IPS DF 6.9 (cell line): Measurements from ENCODE around the gene CALML3.

ENCODE experiments used
- DNase-seq: peaks from one replicate; pipeline ENCODE4 v3.0.0-alpha.2; 2013; ENCODE audit warnings: low read depth, low spot score
- H3K27ac ChIP-seq: one replicate; pipeline ENCODE4 v1.5.1; 2013; ENCODE audit warnings: low read length, control low read depth
- H3K27me3 ChIP-seq: 2 replicates; pipeline ENCODE4 v1.6.1; 2013; ENCODE audit warnings: mild to moderate bottlenecking, low read length; ENCODE audit not compliant: control insufficient read depth, insufficient read depth
- H3K36me3 ChIP-seq: 2 replicates; pipeline ENCODE4 v1.6.1; 2013; ENCODE audit warnings: low read length; ENCODE audit not compliant: control insufficient read depth, insufficient read depth
- H3K4me1 ChIP-seq: 2 replicates; pipeline ENCODE4 v1.6.1; 2013; ENCODE audit warnings: low read length; ENCODE audit not compliant: control insufficient read depth, insufficient read depth
- H3K4me3 ChIP-seq: 2 replicates; pipeline ENCODE4 v1.5.1; 2013; ENCODE audit warnings: mild to moderate bottlenecking, low read length
- H3K9me3 ChIP-seq: 2 replicates; pipeline ENCODE4 v1.6.1; 2013; ENCODE audit warnings: low read length, inconsistent platforms; ENCODE audit not compliant: control insufficient read depth, insufficient read depth
- WGBS: extraction: QIAGEN DNeasy Blood & Tissue Kit; methylation state at CpG from one replicate; pipeline ENCODE4 v1.1.7; 2013; ENCODE audit warnings: mixed read lengths, missing lambda C conversion rate; ENCODE audit not compliant: insufficient read length, insufficient coverage; 5-methylcytosine and 5-hydroxymethylcytosine counted together

Gene CALML3

GRCh38 chr10:5534880-5535856 is 10.4 kb downstream of the CALML3 start:
- no CpG with 5 or more reads among the region's 8 CpGs for WGBS
- no peak for DNase-seq

GRCh38 chr10:5536486-5537081 is 11.8 kb downstream of the CALML3 start:
- Histone ChIP-seq H3K27ac (no peak overlapping the region), H3K9me3 (no peaks in the 10 kb centered on the region), H3K27me3 (no peaks in the 10 kb centered on the region), H3K4me1 (no peaks in the 10 kb centered on the region), H3K4me3 (no peak overlapping the region), H3K36me3 (no peaks in the 10 kb centered on the region)
- DNase-seq = no peak
- WGBS = no CpG with 5 or more reads among the region's 7 CpGs

More at GRCh38 chr10:5534880-5535856, 10.4 kb downstream of the CALML3 start:
- H3K27me3 ChIP-seq = no peaks in the 10 kb centered on the region
- H3K9me3 ChIP-seq = no peaks in the 10 kb centered on the region
- H3K36me3 ChIP-seq = no peaks in the 10 kb centered on the region
- no peak overlapping the region for H3K4me3 ChIP-seq
- no peak overlapping the region for H3K27ac ChIP-seq
- no peaks in the 10 kb centered on the region for H3K4me1 ChIP-seq

GRCh38 chr10:5537684-5538083 is 12.9 kb downstream of the CALML3 start:
- H3K27ac ChIP-seq = no peak overlapping the region
- H3K36me3 ChIP-seq = no peaks in the 10 kb centered on the region
- no peaks in the 10 kb centered on the region for H3K9me3 ChIP-seq
- no peaks in the 10 kb centered on the region for H3K27me3 ChIP-seq
- no peak for DNase-seq
- no CpG with 5 or more reads among the region's 6 CpGs for WGBS
- H3K4me1 ChIP-seq = no peaks in the 10 kb centered on the region
- H3K4me3 ChIP-seq = no peak overlapping the region

- no CpG with 5 or more reads among the region's 9 CpGs for WGBS
- H3K4me3 ChIP-seq = no peak overlapping the region
- DNase-seq = no peak
- no peaks in the 10 kb centered on the region for H3K27me3 ChIP-seq
- no peaks in the 10 kb centered on the region for H3K4me1 ChIP-seq
- no peak overlapping the region for H3K27ac ChIP-seq
- no peaks in the 10 kb centered on the region for H3K36me3 ChIP-seq
- H3K9me3 ChIP-seq = no peaks in the 10 kb centered on the region
These were observed 13.7 kb downstream of the CALML3 start for GRCh38 chr10:5538446-5538845.

GRCh38 chr10:5538892-5539651 is 14.3 kb downstream of the CALML3 start:
- Histone ChIP-seq H3K36me3 (no peaks in the 10 kb centered on the region), H3K4me3 (no peak overlapping the region), H3K27me3 (no peaks in the 10 kb centered on the region), H3K27ac (no peak overlapping the region), H3K4me1 (no peaks in the 10 kb centered on the region), H3K9me3 (no peaks in the 10 kb centered on the region)
- whole genome bisulfite sequencing = no CpG with 5 or more reads among the region's 19 CpGs
- no peak for DNase-seq

GRCh38 chr10:5540080-5540479 is 15.3 kb downstream of the CALML3 start:
- no peak overlapping the region for H3K4me3 ChIP-seq
- H3K27ac ChIP-seq = no peak overlapping the region
- no CpG with 5 or more reads among the region's 9 CpGs for WGBS
- no peaks in the 10 kb centered on the region for H3K4me1 ChIP-seq
- no peaks in the 10 kb centered on the region for H3K27me3 ChIP-seq
- H3K9me3 ChIP-seq = no peaks in the 10 kb centered on the region
- H3K36me3 ChIP-seq = no peaks in the 10 kb centered on the region
- no peak for DNase-seq

- Histone ChIP-seq H3K9me3 (no peaks in the 10 kb centered on the region), H3K36me3 (no peaks in the 10 kb centered on the region), H3K4me3 (no peak overlapping the region), H3K27me3 (no peaks in the 10 kb centered on the region), H3K4me1 (no peaks in the 10 kb centered on the region), H3K27ac (no peak overlapping the region)
- no peak for DNase-seq
- WGBS = no CpG with 5 or more reads among the region's 3 CpGs
These were observed 16.1 kb downstream of the CALML3 start for GRCh38 chr10:5540891-5541290.

- Histone ChIP-seq H3K9me3 (no peaks in the 10 kb centered on the region), H3K4me3 (no peak overlapping the region), H3K27ac (no peak overlapping the region), H3K4me1 (no peaks in the 10 kb centered on the region), H3K27me3 (no peaks in the 10 kb centered on the region), H3K36me3 (no peaks in the 10 kb centered on the region)
- WGBS = no CpG with 5 or more reads among the region's 1 CpG
- no peak for DNase-seq
These were observed 17.3 kb downstream of the CALML3 start for GRCh38 chr10:5542100-5542499.

- no peaks in the 10 kb centered on the region for H3K9me3 ChIP-seq
- no peaks in the 10 kb centered on the region for H3K27me3 ChIP-seq
- H3K36me3 ChIP-seq = no peaks in the 10 kb centered on the region
- no peak overlapping the region for H3K27ac ChIP-seq
- WGBS = no CpG with 5 or more reads among the region's 1 CpG
- no peaks in the 10 kb centered on the region for H3K4me1 ChIP-seq
- no peak for DNase-seq
- H3K4me3 ChIP-seq = no peak overlapping the region
These were observed 18.9 kb downstream of the CALML3 start for GRCh38 chr10:5543623-5544022.

- H3K9me3 ChIP-seq = no peaks in the 10 kb centered on the region
- WGBS = no CpG with 5 or more reads among the region's 6 CpGs
- no peaks in the 10 kb centered on the region for H3K4me1 ChIP-seq
- no peaks in the 10 kb centered on the region for H3K27me3 ChIP-seq
- no peak overlapping the region for H3K4me3 ChIP-seq
- no peak for DNase-seq
- H3K36me3 ChIP-seq = no peaks in the 10 kb centered on the region
- no peak overlapping the region for H3K27ac ChIP-seq
These were observed 19.6 kb downstream of the CALML3 start for GRCh38 chr10:5544216-5544805.
